ENCODE data around the gene MAT2A.
"Not testable (repeated sequence)": the region's sequence is repeated elsewhere in the genome, so short reads cannot be mapped to it uniquely, and the experiment has no call there.

The MAT2A gene

GRCh38 chr2:85542777-85543176 lies 3.8 kb downstream of the MAT2A start:
- Histone ChIP-seq H3K4me1 (ENCODE audit: insufficient read depth, low read length) (peaks cover 9% of the 10 kb centered on the region), H3K36me3 (ENCODE audit: insufficient read depth, low read depth, low read length) (peaks cover 64% of the 10 kb centered on the region), H3K9me3 (ENCODE audit: insufficient read depth, low read depth, low read length) (no peaks in the 10 kb centered on the region), H3K27ac (ENCODE audit: low read length) (no peak overlapping the region), H3K4me3 (ENCODE audit: low read length) (no peak overlapping the region), H3K9ac (ENCODE audit: low read depth, low read length) (no peak overlapping the region), H3K27me3 (ENCODE audit: insufficient read depth, low read length) (no peaks in the 10 kb centered on the region)

- H3K36me3 ChIP-seq (ENCODE audit: insufficient read depth, low read depth, low read length) = peaks cover 77% of the 10 kb centered on the region
Observed at GRCh38 chr2:85544254-85544691, 5.3 kb downstream of the MAT2A start.

GRCh38 chr2:85544915-85545779 lies 6.2 kb downstream of the MAT2A start:
- peaks cover 80% of the 10 kb centered on the region for H3K36me3 ChIP-seq (ENCODE audit: insufficient read depth, low read depth, low read length)
- not testable (repeated sequence) for H3K27ac ChIP-seq (ENCODE audit: low read length); H3K9ac ChIP-seq (ENCODE audit: low read depth, low read length); H3K4me1 ChIP-seq (ENCODE audit: insufficient read depth, low read length); H3K27me3 ChIP-seq (ENCODE audit: insufficient read depth, low read length); H3K4me3 ChIP-seq (ENCODE audit: low read length); H3K9me3 ChIP-seq (ENCODE audit: insufficient read depth, low read depth, low read length)

More at GRCh38 chr2:85544254-85544691, 5.3 kb downstream of the MAT2A start:
- not testable (repeated sequence) for H3K4me3 ChIP-seq (ENCODE audit: low read length); H3K9ac ChIP-seq (ENCODE audit: low read depth, low read length); H3K9me3 ChIP-seq (ENCODE audit: insufficient read depth, low read depth, low read length); H3K27me3 ChIP-seq (ENCODE audit: insufficient read depth, low read length); H3K27ac ChIP-seq (ENCODE audit: low read length); H3K4me1 ChIP-seq (ENCODE audit: insufficient read depth, low read length)

GRCh38 chr2:85545780-85546240 lies 6.8 kb downstream of the MAT2A start:
- peaks cover 9% of the 10 kb centered on the region for H3K4me1 ChIP-seq (ENCODE audit: insufficient read depth, low read length)
- H3K27me3 ChIP-seq (ENCODE audit: insufficient read depth, low read length) = no peaks in the 10 kb centered on the region
- no peak overlapping the region for H3K9ac ChIP-seq (ENCODE audit: low read depth, low read length)
- no peak overlapping the region for H3K4me3 ChIP-seq (ENCODE audit: low read length)
- no peak overlapping the region for H3K27ac ChIP-seq (ENCODE audit: low read length)
- H3K36me3 ChIP-seq (ENCODE audit: insufficient read depth, low read depth, low read length) = peaks cover 80% of the 10 kb centered on the region
- H3K9me3 ChIP-seq (ENCODE audit: insufficient read depth, low read depth, low read length) = no peaks in the 10 kb centered on the region

DNA sequence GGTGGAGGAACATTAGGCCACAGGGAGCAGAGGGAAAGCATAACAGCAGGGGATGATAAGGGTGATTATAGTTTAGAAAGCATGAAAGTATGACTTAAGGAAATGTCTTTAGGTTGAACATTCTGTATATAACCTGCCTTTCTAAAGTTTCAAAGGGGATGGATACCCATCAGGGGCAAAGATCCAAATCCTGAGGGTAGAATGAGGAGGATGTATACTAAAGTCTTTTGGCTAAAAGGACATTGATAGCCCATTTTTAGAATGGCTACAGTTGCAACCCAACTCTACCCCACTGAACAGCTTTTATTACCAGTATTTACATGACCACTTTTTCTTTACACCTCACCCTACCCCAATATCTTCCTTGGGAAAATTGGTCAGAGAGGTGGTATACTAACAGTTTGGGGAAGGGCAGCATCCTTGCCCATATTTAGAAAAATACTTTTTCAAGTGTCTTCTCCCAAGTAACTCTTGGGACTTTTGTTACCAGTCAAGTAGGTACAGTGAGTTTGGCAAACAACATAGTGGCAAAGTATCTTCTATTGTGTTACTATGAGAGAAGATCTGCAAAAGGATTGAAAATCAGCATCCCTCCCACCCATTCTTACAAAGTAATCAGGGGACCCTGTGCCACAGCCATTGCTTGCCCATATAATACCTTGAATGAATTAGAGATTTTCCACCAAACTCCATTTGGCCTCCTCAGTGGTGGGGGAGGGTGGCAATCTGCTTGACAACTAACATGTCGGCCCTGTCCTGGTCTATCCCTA lies 8.3 kb downstream of the MAT2A start:
- no peak overlapping the region for H3K27ac ChIP-seq (ENCODE audit: low read length)
- H3K9ac ChIP-seq (ENCODE audit: low read depth, low read length) = no peak overlapping the region
- H3K9me3 ChIP-seq (ENCODE audit: insufficient read depth, low read depth, low read length) = no peaks in the 10 kb centered on the region
- H3K27me3 ChIP-seq (ENCODE audit: insufficient read depth, low read length) = no peaks in the 10 kb centered on the region
- H3K4me1 ChIP-seq (ENCODE audit: insufficient read depth, low read length) = no peaks in the 10 kb centered on the region
- peaks cover 79% of the 10 kb centered on the region for H3K36me3 ChIP-seq (ENCODE audit: insufficient read depth, low read depth, low read length)
- no peak overlapping the region for H3K4me3 ChIP-seq (ENCODE audit: low read length)

- peaks cover 79% of the 10 kb centered on the region for H3K36me3 ChIP-seq (ENCODE audit: insufficient read depth, low read depth, low read length)
Observed at GRCh38 chr2:85547859-85548607, 9.1 kb downstream of the MAT2A start.

GRCh38 chr2:85548608-85548900 lies 9.6 kb downstream of the MAT2A start:
- H3K27ac ChIP-seq (ENCODE audit: low read length) = no peak overlapping the region
- no peaks in the 10 kb centered on the region for H3K9me3 ChIP-seq (ENCODE audit: insufficient read depth, low read depth, low read length)
- H3K4me1 ChIP-seq (ENCODE audit: insufficient read depth, low read length) = no peaks in the 10 kb centered on the region
- H3K36me3 ChIP-seq (ENCODE audit: insufficient read depth, low read depth, low read length) = peaks cover 78% of the 10 kb centered on the region
- no peak overlapping the region for H3K9ac ChIP-seq (ENCODE audit: low read depth, low read length)
- H3K27me3 ChIP-seq (ENCODE audit: insufficient read depth, low read length) = no peaks in the 10 kb centered on the region
- H3K4me3 ChIP-seq (ENCODE audit: low read length) = no peak overlapping the region

More at GRCh38 chr2:85547859-85548607, 9.1 kb downstream of the MAT2A start:
- Histone ChIP-seq H3K27me3 (ENCODE audit: insufficient read depth, low read length) (no peaks in the 10 kb centered on the region), H3K9ac (ENCODE audit: low read depth, low read length) (no peak overlapping the region), H3K4me1 (ENCODE audit: insufficient read depth, low read length) (no peaks in the 10 kb centered on the region), H3K9me3 (ENCODE audit: insufficient read depth, low read depth, low read length) (no peaks in the 10 kb centered on the region), H3K27ac (ENCODE audit: low read length) (no peak overlapping the region), H3K4me3 (ENCODE audit: low read length) (no peak overlapping the region)

- Histone ChIP-seq H3K27ac (ENCODE audit: low read length) (no peak overlapping the region), H3K9me3 (ENCODE audit: insufficient read depth, low read depth, low read length) (no peaks in the 10 kb centered on the region), H3K36me3 (ENCODE audit: insufficient read depth, low read depth, low read length) (peaks cover 78% of the 10 kb centered on the region), H3K27me3 (ENCODE audit: insufficient read depth, low read length) (no peaks in the 10 kb centered on the region), H3K9ac (ENCODE audit: low read depth, low read length) (no peak overlapping the region), H3K4me3 (ENCODE audit: low read length) (no peak overlapping the region), H3K4me1 (ENCODE audit: insufficient read depth, low read length) (no peaks in the 10 kb centered on the region)
Observed at GRCh38 chr2:85549095-85549494, 10.1 kb downstream of the MAT2A start.

DNA sequence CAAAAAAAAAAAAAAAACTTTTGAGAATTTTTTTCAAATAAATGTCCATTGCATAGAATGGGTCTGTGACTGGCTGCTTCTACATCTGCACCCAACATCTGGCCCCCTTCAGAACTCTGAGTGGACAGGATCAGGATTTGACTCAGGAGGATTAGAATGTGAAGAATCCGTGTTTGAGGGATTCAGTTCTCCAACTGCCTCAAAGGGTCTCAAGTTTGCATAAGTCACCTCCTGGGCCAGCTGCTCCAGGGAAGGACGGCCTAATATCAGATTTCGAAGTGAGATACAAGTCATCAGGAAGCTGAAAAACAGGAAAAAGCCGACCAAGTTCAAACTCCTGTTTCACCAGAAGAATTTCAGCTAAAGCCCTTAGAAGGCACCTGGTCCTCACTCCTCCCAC lies 10.9 kb downstream of the MAT2A start:
- no peak overlapping the region for H3K27ac ChIP-seq (ENCODE audit: low read length)
- H3K27me3 ChIP-seq (ENCODE audit: insufficient read depth, low read length) = no peaks in the 10 kb centered on the region
- no peak overlapping the region for H3K4me3 ChIP-seq (ENCODE audit: low read length)
- no peaks in the 10 kb centered on the region for H3K9me3 ChIP-seq (ENCODE audit: insufficient read depth, low read depth, low read length)
- peaks cover 78% of the 10 kb centered on the region for H3K36me3 ChIP-seq (ENCODE audit: insufficient read depth, low read depth, low read length)
- no peak overlapping the region for H3K9ac ChIP-seq (ENCODE audit: low read depth, low read length)
- no peaks in the 10 kb centered on the region for H3K4me1 ChIP-seq (ENCODE audit: insufficient read depth, low read length)

DNA sequence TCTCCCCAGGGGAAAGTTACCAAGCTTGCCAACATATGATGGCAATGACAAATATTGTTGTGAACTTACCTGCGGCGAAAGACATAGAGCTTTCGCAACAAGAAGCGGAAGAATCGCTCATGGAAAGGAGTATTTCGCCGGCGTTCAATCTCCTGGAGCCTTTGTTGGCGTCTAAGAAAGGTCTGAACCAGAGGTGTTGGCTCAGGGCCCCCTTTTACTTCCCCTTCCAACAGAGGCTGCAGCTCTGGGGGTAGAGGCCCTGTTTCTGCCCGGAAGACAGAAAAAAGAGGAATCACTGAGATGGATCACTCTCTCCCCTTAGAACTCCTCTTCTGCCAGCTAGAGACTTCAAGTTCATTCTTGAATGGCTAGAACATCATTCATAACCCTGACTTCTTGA lies 11.5 kb downstream of the MAT2A start:
- Histone ChIP-seq H3K36me3 (ENCODE audit: insufficient read depth, low read depth, low read length) (peaks cover 78% of the 10 kb centered on the region), H3K27ac (ENCODE audit: low read length) (no peak overlapping the region)

GRCh38 chr2:85551698-85552678 lies 13.0 kb downstream of the MAT2A start:
- Histone ChIP-seq H3K27me3 (ENCODE audit: insufficient read depth, low read length) (no peaks in the 10 kb centered on the region), H3K4me1 (ENCODE audit: insufficient read depth, low read length) (no peaks in the 10 kb centered on the region), H3K4me3 (ENCODE audit: low read length) (no peak overlapping the region), H3K36me3 (ENCODE audit: insufficient read depth, low read depth, low read length) (peaks cover 86% of the 10 kb centered on the region), H3K9ac (ENCODE audit: low read depth, low read length) (no peak overlapping the region), H3K9me3 (ENCODE audit: insufficient read depth, low read depth, low read length) (no peaks in the 10 kb centered on the region), H3K27ac (ENCODE audit: low read length) (no peak overlapping the region)

More for the DNA sequence above, 11.5 kb downstream of the MAT2A start:
- Histone ChIP-seq H3K9me3 (ENCODE audit: insufficient read depth, low read depth, low read length) (no peaks in the 10 kb centered on the region), H3K27me3 (ENCODE audit: insufficient read depth, low read length) (no peaks in the 10 kb centered on the region), H3K4me3 (ENCODE audit: low read length) (no peak overlapping the region), H3K4me1 (ENCODE audit: insufficient read depth, low read length) (no peaks in the 10 kb centered on the region), H3K9ac (ENCODE audit: low read depth, low read length) (no peak overlapping the region)

Data from iPS-20b (cell line).